GM19025 (cell line): Measurements from ENCODE around the gene UBR4.

Experiments
- ATAC-seq: cut with Tn5 transposase; IDR thresholded peaks from one replicate; pipeline ENCODE4 v1.9.1; 2021; ENCODE audit warnings: mild to moderate bottlenecking, low read depth, moderate library complexity; ENCODE audit not compliant: unreplicated experiment

The UBR4 gene

DNA sequence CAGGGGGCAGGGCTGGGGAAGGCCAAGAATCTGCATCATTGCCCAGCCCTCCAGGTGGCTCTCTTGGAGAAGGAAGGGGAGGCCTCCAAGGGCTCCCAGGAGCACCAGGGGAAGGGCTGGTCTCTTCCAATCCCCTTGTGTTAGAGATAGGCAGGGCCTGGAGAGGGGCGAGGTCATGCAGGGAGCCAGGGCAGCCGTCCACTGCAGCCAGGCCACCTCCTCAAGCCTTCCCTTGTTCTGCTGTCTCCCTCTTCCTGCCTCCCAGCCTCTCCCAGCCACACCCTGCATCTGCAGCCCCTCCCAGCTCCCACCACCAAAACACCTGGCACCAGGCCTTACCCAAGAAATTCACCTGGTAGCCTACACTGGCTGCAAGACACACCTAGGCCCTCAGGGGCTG lies 148.3 kb downstream of the UBR4 start:
- no peak for ATAC-seq

DNA sequence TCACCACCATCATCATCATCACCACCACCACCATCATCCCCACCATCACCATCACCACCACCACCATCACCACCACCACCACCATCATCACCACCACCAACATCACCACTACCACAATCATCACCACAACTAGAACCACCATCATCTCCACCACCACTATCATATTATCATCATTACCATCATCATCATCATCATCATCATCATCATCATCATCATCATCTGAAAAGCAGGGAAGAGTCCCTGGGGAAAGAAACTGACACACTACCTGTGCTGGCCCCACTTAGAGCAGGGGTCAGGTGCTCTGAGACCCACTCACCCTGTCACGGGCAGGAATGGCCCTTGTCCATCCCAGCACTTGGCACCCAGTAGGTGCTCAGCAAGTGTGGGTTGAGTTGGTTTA lies 148.7 kb downstream of the UBR4 start:
- ATAC-seq: no peak

DNA sequence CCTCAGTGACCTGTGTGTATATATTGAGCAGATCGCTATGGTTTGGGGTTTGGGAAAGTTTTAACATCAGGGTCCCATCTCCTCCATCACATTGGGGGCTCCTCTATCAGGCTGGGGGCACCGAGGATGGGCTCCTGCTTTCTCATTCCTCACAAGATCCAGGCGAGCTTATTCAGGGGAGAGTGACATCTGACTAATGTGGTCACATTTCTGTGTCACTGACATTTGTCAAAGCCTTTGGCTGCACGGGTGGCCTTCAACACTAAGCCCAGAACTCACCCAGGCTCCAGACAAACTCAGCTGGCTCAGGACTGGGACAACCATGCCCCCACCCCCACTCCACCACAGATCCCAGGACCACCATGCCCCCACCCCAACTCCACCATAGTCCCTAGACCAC lies 150.3 kb downstream of the UBR4 start:
- ATAC-seq: no peak

DNA sequence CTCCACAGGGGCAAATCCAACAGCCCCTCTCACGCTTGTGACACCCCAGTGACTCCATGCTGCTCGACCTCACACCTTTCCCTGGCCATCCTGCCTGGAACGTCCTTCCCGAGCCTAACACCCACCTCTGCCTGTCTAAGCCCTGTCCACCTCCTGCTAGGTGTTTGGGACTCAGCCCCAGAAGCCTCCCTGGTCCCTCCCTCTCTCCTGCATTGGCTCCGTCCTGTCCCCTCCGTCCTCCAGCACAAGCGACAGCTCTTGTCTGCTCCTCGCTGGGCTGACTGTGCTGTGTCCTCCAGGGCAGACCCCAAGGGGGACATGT lies 151.6 kb downstream of the UBR4 start:
- no peak for ATAC-seq

DNA sequence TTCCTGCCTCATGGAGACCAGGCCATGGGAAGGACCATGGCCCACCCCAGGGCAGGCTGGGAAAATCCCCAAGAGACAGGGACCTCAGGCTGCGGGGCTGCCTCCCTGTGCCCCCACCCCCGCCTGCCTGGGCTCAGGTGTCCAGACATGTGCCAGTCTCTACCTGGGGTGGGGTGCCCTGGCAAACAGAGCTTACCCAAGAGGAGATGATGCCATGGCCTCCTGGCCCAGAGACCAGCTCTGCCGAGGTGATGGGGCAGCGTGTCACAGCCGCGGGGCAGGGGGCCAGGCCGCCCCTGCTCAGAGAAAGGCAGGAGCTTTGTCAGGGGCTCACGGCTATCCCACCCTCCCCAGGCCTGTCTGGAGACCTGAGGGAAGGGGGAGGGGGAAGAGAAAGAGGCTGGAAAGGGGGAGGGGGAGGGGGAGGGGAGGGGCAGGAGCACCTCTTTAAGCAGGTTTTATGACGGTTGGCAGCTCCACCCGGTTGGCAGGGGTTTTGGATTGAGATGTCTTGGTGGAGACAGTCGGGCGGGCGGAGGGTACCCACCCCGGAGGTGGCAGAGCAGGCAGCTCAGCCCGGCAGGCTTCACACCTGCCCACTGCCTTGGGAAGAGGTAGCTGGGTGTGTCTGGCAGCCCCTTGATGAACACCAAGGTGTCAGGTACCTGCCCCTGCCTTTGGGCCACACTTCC lies 152.1 kb downstream of the UBR4 start:
- ATAC-seq: no peak

DNA sequence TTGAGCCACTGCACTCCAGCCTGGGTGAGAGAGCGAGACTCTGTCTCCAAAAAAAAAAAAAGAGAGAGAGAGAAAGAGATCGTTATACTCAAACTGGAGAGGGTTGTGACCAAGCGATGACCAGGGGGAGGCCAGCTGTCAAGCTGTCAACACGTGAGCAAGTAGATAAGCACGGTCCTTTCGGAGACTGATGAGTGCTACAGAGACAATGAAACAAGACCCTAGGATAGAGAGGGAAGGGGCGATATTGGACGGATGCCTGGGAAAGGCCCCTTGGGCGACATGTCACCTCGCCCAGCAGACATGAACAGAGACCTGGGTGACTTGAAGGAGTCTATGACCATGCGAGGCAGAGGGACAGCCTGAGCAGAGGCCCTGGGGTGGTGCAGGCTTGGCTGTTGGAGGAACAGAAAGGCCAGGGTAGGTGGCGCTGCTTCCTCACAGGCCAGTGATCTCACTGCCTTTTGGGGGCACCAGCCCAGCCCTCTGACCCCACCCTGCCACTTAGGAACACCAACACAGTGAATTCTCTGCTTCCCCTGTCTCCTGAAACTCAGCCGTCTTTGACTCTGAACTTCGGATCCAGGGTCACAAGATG lies 152.8 kb downstream of the UBR4 start:
- ATAC-seq: no peak

DNA sequence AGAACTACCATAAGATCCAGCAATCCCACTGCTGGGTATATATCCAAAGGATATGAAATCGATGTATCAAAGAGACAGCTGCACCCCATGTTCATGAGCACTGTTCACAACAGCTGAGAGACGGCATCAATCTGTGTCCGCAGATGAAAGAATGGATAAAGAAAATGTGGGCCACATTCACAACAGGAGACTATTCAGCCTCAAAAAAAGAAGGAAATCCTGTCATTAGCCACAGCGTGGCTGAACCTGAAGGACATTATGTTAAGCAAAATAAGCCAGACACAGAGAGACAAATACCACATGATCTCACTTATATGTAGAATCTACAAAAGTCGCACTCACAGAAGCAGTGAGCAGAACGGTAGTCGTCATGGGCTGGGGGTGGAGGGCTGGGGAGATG lies 154.4 kb downstream of the UBR4 start:
- ATAC-seq: no peak

DNA sequence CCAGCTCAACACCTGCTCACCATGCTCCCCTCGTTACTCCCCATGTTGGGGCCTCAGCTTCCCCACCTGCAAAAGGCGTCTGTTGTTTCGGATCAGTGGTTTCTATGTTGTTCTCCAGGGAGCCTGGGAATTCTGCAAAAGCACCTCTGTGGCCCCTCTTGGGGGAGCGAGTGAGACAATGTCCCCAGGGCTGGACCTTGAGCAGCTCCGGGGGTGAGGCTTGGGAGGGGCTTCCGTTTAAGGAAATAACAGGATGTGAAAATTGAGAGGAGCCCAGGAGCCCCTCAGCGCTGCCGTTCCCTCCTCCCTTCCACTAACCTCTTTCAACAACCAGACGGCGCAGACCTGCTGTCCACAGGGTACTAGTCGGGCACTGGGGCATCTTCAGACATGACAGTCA lies 155.1 kb downstream of the UBR4 start:
- no peak for ATAC-seq

DNA sequence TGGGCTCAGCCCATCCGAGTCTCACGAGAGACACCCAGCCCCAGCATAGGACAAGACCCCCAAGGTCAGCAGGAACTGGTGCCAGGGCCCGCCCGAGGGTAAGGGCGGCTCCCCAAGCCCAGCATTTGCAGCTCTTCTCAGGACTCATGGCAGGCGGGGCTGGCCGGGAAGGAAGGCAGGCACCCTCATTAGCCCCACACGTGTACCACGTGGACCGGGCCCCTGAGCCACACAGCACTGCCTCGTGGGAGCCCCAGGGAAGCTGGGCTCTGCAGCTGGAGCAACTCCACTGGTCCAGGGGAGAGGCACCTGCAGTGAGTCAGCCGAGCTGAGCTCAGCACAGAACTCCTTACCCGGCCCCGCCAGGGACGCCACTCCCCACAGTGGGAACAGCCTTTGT lies 155.8 kb downstream of the UBR4 start:
- ATAC-seq: no peak

DNA sequence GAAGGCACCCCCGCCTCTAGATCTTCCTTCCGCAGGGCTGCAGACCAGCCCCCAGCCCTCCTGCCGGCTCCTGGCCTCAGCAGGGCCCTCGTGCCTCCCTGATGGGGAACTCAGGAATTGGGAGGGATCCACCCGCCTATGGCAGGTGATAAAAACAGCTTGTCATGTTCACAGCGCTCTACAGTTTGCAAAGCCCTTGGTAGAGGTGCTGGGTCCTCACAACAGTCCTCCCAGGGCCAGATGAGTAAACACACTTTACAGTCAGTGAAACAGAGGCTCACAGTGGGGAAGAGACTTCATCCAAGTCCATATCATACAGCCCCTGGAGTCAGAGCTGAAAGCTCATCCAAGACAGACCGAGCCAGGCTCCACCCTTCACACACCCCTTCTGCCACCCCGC lies 156.6 kb downstream of the UBR4 start:
- ATAC-seq: no peak

DNA sequence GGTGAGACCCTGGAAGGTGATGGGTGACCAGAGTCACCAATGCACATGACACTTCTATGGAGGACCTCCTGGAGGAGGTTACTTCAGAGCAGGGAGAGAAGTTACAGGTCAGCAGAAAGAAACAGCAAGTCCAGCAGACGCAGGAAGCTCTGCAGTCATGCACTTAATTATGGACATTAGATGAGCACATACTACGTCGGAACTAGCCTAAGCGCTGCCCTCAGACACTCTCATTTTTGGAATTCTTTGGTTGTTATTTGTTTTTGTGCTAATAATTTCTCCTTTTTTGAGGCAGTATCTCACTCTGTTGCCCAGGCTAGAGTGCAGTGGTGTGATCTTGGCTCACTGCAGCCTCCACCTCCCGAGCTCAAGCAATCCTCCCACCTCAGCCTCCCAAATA lies 160.3 kb downstream of the UBR4 start:
- no peak for ATAC-seq

DNA sequence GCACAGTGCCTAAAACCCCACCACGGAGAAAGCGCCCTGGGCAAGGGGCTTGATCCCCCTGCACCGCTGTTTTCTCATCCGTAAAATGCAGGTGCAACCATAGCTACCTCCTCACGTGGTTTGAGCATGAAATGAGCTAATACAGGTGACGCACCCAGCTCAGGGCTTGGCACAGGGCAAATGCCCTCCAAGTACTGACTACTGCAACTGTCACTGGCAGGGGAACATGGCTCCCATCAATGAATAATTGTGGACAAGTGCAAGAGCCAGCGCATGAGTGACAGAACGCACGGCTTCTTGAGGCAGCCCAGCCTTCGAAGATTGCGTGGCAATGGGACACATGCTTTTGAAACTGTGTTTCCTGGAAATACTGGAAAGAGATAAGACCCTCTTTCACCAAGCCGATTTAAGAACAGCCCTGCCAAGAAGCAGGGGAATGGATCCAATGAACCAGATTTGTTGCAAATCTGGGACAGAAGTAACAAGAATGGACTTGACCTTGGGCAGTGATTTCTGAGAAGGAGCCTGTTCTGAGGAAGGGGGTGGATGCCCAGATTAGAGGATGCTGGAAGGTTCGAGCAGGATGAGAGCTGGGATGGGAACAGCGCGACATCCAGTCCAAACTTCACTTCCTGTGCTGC lies 160.8 kb downstream of the UBR4 start:
- no peak for ATAC-seq

DNA sequence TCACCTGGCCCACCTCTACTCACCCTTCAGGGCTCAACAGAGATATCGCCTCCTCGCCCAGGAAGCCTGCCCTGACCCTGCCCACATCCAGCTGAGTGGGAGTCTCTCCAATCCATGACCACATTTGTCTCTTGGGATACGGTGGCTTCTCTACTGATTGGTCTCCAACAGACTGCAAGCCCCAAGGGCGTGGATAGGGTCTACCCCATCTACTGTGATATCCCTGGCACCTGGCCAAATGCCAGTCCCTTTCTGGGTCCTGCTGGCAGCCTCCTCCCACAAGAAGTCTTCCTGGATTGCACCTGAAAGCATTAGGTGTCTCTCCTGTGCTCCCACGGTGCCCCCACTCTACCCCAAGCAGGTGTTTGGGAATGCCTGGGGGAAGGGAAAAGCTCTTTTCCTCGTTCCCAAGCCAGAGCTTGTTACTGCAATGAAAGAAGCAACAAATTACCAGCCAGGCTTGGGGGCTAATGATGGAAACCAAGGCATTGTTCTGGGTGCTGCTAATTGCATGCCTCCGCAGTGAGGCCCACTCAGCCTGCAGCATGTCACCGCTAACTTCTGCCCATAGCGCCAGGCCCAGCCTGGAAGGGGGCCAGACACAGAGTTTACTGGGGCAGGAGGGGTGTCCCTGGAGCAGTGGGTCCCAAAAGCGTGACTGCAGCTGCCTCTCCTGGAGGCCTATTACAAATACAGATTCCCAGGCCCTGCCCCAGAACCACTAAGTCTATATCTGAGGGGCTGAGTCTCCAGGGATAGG lies 162.9 kb downstream of the UBR4 start:
- ATAC-seq: no peak

DNA sequence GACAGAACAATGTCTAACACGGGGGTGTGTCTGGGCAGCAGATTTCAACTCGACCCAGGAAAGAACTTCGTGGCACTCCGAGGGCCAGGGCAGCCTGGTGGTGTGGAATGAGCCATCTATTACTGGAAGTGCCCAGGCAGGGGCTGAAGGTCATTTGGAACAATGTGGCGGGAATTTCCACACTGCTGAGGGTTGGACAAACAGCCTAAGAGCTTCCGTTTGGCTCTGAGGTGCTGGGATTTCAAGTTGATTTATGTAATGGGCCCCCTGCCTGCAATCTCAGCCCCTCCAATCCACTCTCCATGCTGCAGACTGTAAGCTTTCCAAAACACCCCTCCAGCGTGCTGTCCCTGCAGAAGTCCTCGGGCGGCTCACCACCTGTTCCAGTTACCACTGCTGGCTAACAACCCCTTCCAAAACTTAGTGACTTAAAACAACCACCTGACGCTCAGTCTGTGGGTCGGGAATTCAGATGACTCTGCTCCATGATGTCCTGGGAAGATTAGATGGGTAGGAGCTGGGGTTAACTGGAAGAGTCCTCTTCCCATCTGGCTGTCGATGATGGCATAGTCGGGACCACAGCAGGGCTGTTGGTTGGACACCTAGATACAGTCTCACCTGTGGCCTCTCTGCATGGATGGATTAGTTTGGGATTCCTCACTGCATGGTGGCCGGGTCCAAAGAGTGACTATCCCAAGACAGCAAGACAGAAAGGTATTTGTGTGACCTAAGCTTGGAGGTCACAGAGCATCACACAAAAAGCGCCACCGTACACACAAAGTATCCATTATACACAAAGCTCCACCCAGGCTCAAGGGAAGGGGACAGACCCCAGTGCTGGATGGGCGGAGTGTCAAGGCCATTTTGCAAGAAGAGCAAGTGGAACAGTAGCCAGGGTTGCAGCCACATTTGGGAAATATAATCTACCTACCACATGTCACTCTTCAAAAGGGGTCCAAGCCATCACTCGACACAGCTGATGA lies 163.9 kb downstream of the UBR4 start:
- ATAC-seq: no peak

DNA sequence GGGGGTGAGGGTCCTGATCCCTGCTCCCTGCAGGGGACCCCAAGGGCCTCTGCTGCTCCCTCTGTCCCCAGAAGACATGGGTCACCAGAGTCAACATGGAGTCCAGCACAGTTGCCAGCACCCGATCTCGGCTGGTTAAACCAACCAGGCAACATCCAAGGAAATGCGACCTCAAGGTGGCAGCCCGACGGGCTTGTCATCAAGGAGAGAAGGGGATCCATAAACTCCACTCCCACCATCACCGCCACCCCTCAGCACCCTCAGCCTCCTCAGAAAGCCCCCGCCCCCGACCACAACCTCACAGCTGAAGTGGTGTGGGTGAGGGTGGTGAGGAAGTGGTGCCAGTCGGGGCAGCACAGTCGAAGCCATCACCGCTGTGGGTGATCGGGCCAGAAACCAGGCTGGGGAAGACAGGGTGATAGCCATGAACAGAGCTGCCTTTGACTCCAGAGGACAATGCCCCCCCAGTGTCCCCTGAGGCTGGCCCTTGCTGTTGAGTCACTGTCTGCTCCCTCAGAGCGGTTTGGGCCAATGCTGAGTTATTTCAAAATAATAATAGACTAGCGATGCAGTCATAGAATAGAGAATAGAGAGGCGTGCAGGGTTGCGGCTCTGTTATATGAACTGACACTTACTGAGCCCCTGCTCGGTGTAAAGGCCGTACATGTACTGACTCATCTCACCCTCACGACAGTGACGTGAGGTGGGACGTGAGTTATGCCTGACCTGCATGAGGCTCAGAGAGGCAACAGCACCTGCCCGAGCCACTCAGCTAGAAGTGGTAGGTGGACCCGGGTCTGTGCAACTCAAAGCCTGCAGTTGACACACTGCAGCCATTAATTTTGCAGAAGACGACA lies 164.9 kb downstream of the UBR4 start:
- no peak for ATAC-seq

DNA sequence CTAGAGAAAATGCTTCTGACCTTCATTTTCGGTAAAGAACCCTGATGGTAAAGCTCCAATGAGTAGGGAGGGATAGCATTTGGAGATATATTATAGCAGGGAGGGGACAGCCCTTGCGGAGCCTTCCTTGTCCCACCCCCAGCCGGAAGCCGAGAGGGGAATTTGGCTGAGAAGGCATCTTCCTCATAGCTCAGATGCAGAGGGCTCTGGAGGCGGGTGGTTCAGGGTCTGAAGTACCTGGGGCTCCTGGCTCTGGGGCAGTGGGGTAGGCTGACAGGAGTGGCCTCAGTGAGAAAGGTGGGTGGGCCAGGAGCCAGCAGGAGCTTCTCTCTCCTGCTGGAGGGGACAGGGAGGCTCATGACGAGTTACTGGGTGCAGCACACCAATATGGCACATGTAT lies 165.6 kb downstream of the UBR4 start:
- ATAC-seq: no peak

DNA sequence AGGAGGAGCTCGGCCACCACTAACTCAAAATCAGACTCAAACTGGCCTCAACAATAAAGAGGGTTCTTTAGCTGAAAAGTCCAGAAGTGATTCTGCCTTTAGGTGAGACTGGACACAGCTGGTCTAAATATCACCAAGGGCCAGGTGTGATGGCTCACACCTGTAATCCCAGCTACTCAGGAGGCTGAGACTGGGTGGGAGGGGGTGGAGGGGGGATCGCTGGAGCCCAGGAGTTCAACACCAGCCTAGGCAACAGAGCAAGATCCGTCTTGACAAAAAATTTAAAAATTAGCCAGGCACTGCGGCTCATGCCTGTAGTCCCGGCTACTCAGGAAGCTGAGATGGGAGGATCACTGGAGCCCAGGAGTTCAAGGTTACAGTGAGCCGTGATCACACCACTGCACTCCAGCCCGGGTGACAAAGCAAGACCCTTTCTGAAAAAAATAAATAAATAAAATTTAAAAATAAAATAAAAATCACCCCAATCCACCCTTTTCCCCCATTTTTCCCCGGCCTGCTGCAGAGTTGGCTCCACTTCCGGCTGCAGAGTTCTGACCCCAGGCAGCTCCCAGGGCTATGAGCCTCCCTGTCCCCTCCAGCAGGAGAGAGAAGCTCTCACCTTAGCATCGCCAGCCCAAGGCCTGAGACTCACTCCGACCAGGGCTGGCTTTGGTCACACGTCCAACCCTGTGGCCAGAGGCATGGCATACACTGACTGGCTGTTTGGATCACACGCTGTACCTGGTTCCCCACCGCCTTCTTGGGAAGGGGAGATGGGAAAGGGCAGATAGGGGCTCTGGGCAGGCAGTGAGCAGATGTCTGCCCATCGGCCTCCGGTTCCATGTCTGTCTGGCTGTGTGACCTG lies 166.3 kb downstream of the UBR4 start:
- ATAC-seq: no peak

DNA sequence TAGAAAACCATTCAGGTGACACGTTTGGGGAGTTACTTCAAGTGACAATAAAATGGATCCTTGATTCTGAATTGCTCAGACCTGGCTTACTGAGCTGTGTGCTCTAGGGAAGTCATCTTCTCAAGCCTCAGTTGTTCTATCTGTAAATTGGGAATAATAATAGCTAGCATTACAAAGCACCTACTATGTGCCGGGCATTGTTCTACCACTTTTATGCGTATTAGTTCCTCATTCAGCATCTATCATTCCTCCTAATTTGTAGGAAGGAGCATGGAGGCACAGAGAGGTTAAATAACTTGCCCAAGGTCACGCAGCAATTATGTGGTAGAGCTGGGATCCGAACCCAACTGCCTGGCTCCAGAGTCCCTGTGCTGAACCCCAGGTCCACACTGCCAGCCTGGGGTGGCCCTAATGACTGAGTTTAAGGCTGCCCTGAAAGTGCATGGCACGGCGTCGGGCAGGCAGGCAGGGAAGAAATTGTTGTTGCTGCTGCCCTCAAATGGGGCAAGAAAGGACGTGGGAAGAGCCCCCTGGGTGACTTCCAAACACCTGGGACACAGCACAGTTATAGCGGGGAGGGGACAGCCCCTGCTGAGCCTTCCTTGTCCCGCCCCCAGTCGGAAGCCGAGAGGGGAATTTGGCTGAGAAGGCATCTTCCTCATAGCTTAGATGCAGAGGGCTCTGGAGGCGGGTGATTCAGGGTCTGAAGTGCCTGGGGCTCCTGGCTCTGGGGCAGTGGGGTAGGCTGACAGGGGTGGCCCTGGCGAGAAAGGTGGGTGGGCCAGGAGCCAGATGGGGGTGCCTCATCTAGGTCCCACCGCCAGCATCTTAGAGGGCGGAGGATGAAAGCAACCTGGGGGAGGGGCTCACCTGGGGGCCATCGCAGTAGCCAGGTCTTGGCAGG lies 167.1 kb downstream of the UBR4 start:
- ATAC-seq: no peak
